Colonic mucosa (tissue), 4 donors: ENCODE measurements around the gene DCT. TPM values are rescaled to one million over a fixed set of nuclear protein-coding genes. Genes with fewer than 3 reads are reported as not detected.
"Not testable (repeated sequence)": the region's sequence is repeated elsewhere in the genome, so short reads cannot be mapped to it uniquely, and the experiment has no call there.

Experiments used
- DNase-seq: peaks from one replicate; pipeline ENCODE4 v3.0.0-alpha.2; 2020
- H3K27ac ChIP-seq: fragments of 200-600 bp; one replicate; pipeline ENCODE4 v1.8.0; 2021
- H3K27me3 ChIP-seq: fragments of 200-600 bp; one replicate; pipeline ENCODE4 v1.8.0; 2021
- H3K36me3 ChIP-seq: fragments of 200-600 bp; one replicate; pipeline ENCODE4 v1.8.0; 2021
- H3K4me1 ChIP-seq: fragments of 200-600 bp; one replicate; pipeline ENCODE4 v1.8.0; 2021; ENCODE audit warnings: mild to moderate bottlenecking
- H3K4me3 ChIP-seq: fragments of 200-600 bp; one replicate; pipeline ENCODE4 v1.8.0; 2021
- H3K9ac ChIP-seq, 2 donors: one replicate each; pipeline ENCODE4 v1.7.0; 2013; ENCODE audit warnings: control low read depth in 2 of 2, low read depth in 2 of 2, low read length in 2 of 2
- H3K9me3 ChIP-seq: fragments of 200-600 bp; one replicate; pipeline ENCODE4 v1.8.0; 2021
- intact Hi-C: fragments of 100-400 bp; cut with DNase I; formaldehyde crosslinking; loops from one replicate; pipeline ENCODE4 v1.14.1; 2022
- total RNA-seq, 2 donors: library from RNA; stranded (reverse); fragmentation: NEBNext Ultra II Directional in 1 of 2; extraction: Animal tissue kit (Norgen Biotek cat#: 25700) in 1 of 2; gene quantifications; one replicate each; pipeline ENCODE4 v1.2.1, GENCODE V29; 2021
- TF ChIP-seq, protein P1 (sequence below): fragments of 200-600 bp; IDR thresholded peaks from one replicate; pipeline ENCODE4 v1.8.0; 2022; ENCODE audit warnings: antibody characterized with exemption, mild to moderate bottlenecking
- donor health status: healthy.
- donor health status: DM: no; HTN: no; CAD: no.
- donor health status: DM: no; HTN: no; CAD: no.

DCT gene
- total RNA-seq, result under 1 TPM in 1 of 2 donors, not detected in 1; 0.11 TPM

DNA sequence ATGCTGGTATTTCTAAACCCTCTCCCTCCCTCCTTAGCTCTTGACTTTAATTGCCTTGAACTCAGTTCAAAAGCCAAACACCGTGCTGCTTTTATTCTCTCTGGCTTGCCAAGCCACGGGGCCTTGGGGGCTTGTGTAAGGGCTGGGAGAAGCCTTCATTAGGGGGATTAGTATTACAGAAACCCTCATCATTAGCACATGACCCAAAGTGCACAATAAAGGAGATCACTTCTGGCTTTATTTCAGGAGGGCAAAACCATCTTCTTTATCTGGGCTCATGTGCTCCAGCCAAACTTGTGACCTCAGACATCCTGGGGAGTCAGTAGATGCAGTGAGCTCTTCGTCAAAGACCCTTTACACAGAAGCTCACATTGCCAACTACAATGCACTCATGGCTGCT, at the start of gene DCT:
TSS of gene DCT (minus strand) at position 67 of the 400 bp plus-strand sequence. CDS start 427 bp downstream, outside the sequence.
- TF ChIP-seq, protein P1, sequence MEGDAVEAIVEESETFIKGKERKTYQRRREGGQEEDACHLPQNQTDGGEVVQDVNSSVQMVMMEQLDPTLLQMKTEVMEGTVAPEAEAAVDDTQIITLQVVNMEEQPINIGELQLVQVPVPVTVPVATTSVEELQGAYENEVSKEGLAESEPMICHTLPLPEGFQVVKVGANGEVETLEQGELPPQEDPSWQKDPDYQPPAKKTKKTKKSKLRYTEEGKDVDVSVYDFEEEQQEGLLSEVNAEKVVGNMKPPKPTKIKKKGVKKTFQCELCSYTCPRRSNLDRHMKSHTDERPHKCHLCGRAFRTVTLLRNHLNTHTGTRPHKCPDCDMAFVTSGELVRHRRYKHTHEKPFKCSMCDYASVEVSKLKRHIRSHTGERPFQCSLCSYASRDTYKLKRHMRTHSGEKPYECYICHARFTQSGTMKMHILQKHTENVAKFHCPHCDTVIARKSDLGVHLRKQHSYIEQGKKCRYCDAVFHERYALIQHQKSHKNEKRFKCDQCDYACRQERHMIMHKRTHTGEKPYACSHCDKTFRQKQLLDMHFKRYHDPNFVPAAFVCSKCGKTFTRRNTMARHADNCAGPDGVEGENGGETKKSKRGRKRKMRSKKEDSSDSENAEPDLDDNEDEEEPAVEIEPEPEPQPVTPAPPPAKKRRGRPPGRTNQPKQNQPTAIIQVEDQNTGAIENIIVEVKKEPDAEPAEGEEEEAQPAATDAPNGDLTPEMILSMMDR, result no peak
- Histone ChIP-seq H3K9me3 (no peaks in the 10 kb centered on the region), H3K27ac (no peak within 1 kb of the TSS), H3K27me3 (no peaks in the 10 kb centered on the region), H3K4me3 (no peak within 1 kb of the TSS), H3K4me1 (no peaks in the 10 kb centered on the region), H3K9ac (no peak within 1 kb of the TSS), H3K36me3 (no peaks in the 10 kb centered on the region)
- intact Hi-C loops, result no loop called here
- no peak for DNase-seq

DNA sequence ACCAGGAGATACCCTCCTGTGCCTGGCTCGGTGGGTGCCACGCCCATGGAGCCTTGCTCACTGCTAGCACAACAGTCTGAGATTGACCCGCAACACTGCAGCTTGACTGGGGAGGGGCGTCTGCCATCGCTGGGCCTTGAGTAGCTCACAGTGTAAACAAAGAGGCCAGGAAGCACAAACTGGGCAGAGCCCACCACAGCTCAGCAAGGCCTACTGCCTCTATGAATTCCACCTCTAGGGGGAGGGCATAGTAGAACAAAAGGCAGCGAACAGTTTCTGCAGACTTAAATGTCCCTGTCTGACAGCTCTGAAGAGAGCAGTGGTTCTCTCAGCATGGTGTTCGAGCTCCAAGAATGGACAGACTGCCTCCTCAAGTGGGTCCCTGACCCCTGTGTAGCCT, 47.5 kb upstream of the DCT start:
- H3K4me1 ChIP-seq, H3K36me3 ChIP-seq, H3K9me3 ChIP-seq, H3K27ac ChIP-seq, H3K27me3 ChIP-seq, H3K9ac ChIP-seq, DNase-seq, H3K4me3 ChIP-seq, intact Hi-C loops: not testable (repeated sequence)

DNA sequence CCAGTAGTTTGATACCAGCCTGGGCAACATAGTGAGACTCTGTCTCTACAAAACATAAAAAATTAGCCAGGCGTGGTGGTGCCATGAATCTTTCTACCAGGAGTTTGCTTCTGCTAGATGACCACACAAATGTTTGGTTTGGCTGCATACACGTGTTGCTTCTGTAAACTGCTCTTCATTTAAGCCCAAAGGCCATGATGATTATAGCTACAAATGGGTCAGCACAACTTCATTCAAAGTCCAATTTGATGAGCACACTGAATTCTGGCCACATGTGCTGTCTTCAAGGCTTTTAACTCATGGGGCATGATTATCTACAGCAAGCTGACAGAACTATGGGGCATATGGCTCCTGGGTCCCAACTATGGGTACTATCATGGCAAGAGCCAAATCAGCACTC, 46.3 kb upstream of the DCT start:
- intact Hi-C loops, result no loop called here
- no peaks in the 10 kb centered on the region for H3K27me3 ChIP-seq
- no peak overlapping the region for H3K4me3 ChIP-seq
- DNase-seq, result no peak
- TF ChIP-seq, protein P1, result no peak
- no peak overlapping the region for H3K27ac ChIP-seq
- no peaks in the 10 kb centered on the region for H3K36me3 ChIP-seq
- no peaks in the 10 kb centered on the region for H3K9me3 ChIP-seq
- H3K4me1 ChIP-seq, result no peaks in the 10 kb centered on the region
- H3K9ac ChIP-seq, result no peak overlapping the region

DNA sequence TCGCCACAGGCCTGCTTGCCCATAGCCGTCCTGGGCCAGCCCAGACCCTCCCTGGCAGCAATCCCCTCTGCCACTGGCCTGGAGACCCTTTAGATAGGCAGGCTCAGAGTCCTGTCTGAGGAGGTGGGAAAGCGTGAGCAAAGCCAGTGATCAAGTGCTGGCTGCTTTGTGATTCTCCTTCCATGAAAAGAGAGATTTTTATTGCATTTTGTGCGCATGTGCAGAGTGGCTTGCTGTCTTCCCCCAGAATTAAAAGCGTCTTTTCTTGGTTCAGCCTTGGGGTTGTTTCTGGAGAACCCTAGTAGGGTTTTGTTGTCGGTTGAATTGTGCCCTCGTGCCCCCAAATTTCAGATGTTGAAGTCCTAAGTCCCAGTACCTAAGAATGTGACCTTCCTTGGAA, 44.9 kb upstream of the DCT start:
- Histone ChIP-seq H3K4me1 (no peaks in the 10 kb centered on the region), H3K9me3 (no peaks in the 10 kb centered on the region), H3K9ac (no peak overlapping the region), H3K27me3 (no peaks in the 10 kb centered on the region), H3K4me3 (no peak overlapping the region), H3K27ac (no peak overlapping the region), H3K36me3 (no peaks in the 10 kb centered on the region)
- intact Hi-C loops, result no loop called here
- no peak for DNase-seq
- TF ChIP-seq, protein P1, result no peak

DNA sequence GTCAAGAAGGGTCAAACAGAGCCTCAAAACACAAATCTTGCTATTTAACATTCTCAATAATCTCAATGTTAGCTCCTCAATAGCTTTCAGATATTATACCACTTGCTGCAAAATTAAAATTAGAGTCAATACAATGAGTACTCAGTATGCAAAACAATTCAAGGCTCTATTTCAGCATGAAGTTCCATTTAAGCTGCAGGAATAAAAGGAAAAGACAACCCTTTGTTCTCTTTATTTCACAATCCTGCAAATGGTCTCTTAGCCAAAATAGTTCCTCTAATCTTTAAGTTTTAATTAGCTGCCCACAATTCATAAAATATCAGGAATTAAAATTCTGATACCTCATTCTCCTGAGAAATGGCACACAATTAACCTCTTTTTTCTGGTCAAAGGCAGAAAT, 40.5 kb upstream of the DCT start:
- TF ChIP-seq, protein P1, result no peak
- H3K9me3 ChIP-seq, result no peaks in the 10 kb centered on the region
- H3K4me3 ChIP-seq, result no peak overlapping the region
- no peak overlapping the region for H3K9ac ChIP-seq
- H3K27ac ChIP-seq, result no peak overlapping the region
- H3K4me1 ChIP-seq, result no peaks in the 10 kb centered on the region
- H3K36me3 ChIP-seq, result no peaks in the 10 kb centered on the region
- no peak for DNase-seq
- H3K27me3 ChIP-seq, result no peaks in the 10 kb centered on the region
- intact Hi-C loops, result no loop called here

DNA sequence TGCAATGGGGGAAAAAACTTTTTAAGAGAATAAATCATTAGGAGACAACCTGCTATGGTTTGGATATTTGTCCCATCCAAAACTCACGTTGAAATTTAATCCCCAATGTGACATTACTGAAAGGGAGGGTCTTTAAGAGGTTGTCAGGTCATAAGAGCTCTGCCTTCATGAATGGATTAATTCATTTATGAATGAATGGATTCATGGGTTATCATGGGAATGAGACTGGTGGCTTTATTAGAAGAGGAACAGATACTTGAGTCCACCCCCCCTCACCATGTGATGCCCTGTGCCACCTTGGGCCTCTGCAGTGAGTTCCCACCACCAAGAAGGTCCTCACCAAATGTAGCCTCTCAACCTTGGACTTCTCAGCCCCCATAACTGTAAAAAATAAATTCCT, 37.0 kb upstream of the DCT start:
- intact Hi-C loops, result no loop called here

More for the DNA sequence above, 37.0 kb upstream of the DCT start:
- no peak for DNase-seq
- Histone ChIP-seq H3K36me3 (no peaks in the 10 kb centered on the region), H3K27ac (no peak overlapping the region), H3K4me3 (no peak overlapping the region), H3K27me3 (no peaks in the 10 kb centered on the region), H3K4me1 (no peaks in the 10 kb centered on the region), H3K9me3 (no peaks in the 10 kb centered on the region), H3K9ac (no peak overlapping the region)
- TF ChIP-seq, protein P1, result no peak
